T-helper 1 cell treated with Interleukin-12 subunit alpha and Interleukin-12 subunit beta and Interleukin-4 antibody, amounts not matched to agents 30 μg/mL and 1 μg/mL, for 36 hours (primary cell): ENCODE results near the gene PARP6.

Source experiments
- H3K27ac Mint-ChIP-seq: one replicate; pipeline ENCODE4 v1.8.0; 2021; ENCODE audit warnings: mild to moderate bottlenecking, mixed read lengths
- H3K27me3 Mint-ChIP-seq: one replicate; pipeline ENCODE4 v1.8.0; 2021; ENCODE audit warnings: low read depth, mixed read lengths
- H3K36me3 Mint-ChIP-seq: one replicate; pipeline ENCODE4 v1.8.0; 2021; ENCODE audit warnings: low read depth, mixed read lengths
- H3K4me1 Mint-ChIP-seq: one replicate; pipeline ENCODE4 v1.8.0; 2021; ENCODE audit warnings: low read depth, mixed read lengths
- H3K4me3 Mint-ChIP-seq: one replicate; pipeline ENCODE4 v1.8.0; 2021; ENCODE audit warnings: mild to moderate bottlenecking, moderate library complexity, mixed read lengths
- H3K9me3 Mint-ChIP-seq: one replicate; pipeline ENCODE4 v1.8.0; 2021; ENCODE audit warnings: mixed read lengths

PARP6 gene

GRCh38 chr15:72229947-72230196, 42.5 kb downstream of the PARP6 start:
- Mint-ChIP-seq H3K27ac (peak overlapping the region; percentile 99), H3K9me3 (no peaks in the 10 kb centered on the region), H3K27me3 (no peaks in the 10 kb centered on the region), H3K4me1 (peaks cover 49% of the 10 kb centered on the region), H3K4me3 (peak overlapping the region; percentile 99), H3K36me3 (peaks cover 32% of the 10 kb centered on the region)

- H3K4me1 Mint-ChIP-seq = peaks cover 46% of the 10 kb centered on the region
- H3K9me3 Mint-ChIP-seq = no peaks in the 10 kb centered on the region
- H3K36me3 Mint-ChIP-seq = peaks cover 33% of the 10 kb centered on the region
- peak overlapping the region; percentile 99 for H3K27ac Mint-ChIP-seq
- no peaks in the 10 kb centered on the region for H3K27me3 Mint-ChIP-seq
- peak overlapping the region; percentile 99 for H3K4me3 Mint-ChIP-seq
Measured at GRCh38 chr15:72229076-72229946, 43.0 kb downstream of the PARP6 start.

- Mint-ChIP-seq H3K36me3 (peaks cover 45% of the 10 kb centered on the region), H3K27me3 (no peaks in the 10 kb centered on the region)
Measured at GRCh38 chr15:72227720-72228119, 44.6 kb downstream of the PARP6 start.

DNA sequence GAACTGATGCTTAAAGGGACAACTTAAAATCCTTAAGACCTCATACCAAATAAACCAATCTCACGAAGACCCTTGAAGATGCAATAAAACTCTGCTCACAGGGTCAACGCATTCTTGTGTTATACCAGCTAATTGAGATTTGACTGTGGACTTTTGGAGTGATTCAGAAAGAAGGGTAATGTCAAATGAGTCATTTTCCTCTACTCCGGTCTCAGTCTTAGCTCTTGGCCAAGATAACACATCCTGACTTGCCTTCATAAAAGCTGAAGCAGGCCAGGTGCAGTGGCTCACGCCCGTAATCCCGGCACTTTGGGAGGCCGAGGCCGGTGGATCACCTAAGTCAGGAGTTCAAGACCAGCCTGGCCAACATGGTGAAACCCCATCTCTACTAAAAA, 45.2 kb downstream of the PARP6 start:
- H3K4me3 Mint-ChIP-seq = peak overlapping the region; percentile 69
- no peaks in the 10 kb centered on the region for H3K9me3 Mint-ChIP-seq
- H3K36me3 Mint-ChIP-seq = peaks cover 51% of the 10 kb centered on the region
- H3K4me1 Mint-ChIP-seq = peaks cover 58% of the 10 kb centered on the region
- H3K27me3 Mint-ChIP-seq = no peaks in the 10 kb centered on the region
- peak overlapping the region; percentile 99 for H3K27ac Mint-ChIP-seq

More at GRCh38 chr15:72227720-72228119, 44.6 kb downstream of the PARP6 start:
- peak overlapping the region; percentile 99 for H3K27ac Mint-ChIP-seq
- no peaks in the 10 kb centered on the region for H3K9me3 Mint-ChIP-seq
- peak overlapping the region; percentile 99 for H3K4me3 Mint-ChIP-seq
- H3K4me1 Mint-ChIP-seq = peaks cover 57% of the 10 kb centered on the region

- peaks cover 73% of the 10 kb centered on the region for H3K4me1 Mint-ChIP-seq
- peaks cover 63% of the 10 kb centered on the region for H3K36me3 Mint-ChIP-seq
- peak overlapping the region; percentile 18 for H3K4me3 Mint-ChIP-seq
- H3K9me3 Mint-ChIP-seq = no peaks in the 10 kb centered on the region
- H3K27me3 Mint-ChIP-seq = no peaks in the 10 kb centered on the region
- H3K27ac Mint-ChIP-seq = peak overlapping the region; percentile 57
Measured at GRCh38 chr15:72223278-72223677, 49.1 kb downstream of the PARP6 start.

GRCh38 chr15:72222393-72222792, 50.0 kb downstream of the PARP6 start:
- Mint-ChIP-seq H3K36me3 (peaks cover 68% of the 10 kb centered on the region), H3K4me1 (peaks cover 70% of the 10 kb centered on the region), H3K9me3 (no peaks in the 10 kb centered on the region), H3K27ac (peak overlapping the region; percentile 62), H3K27me3 (no peaks in the 10 kb centered on the region), H3K4me3 (no peak overlapping the region)

DNA sequence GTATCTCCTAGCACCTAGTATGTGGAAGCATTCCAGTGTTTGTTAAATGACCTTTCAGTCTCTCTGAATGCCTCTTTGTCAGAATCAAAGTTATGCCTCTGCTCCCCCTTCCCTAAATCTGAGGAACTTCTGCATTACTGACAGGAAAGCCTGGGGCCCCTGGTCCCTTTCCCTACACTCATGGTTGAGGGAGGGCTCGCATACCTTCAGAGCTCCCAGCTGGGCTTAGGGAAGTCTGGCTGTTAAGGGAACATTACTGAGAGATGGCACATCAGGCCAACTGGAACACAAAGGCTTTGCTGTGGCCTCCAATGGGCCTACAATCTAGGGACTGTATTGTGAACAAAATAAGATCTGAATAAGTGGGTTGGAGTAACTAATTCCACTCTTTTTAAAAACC, 51.7 kb downstream of the PARP6 start:
- H3K4me3 Mint-ChIP-seq = no peak overlapping the region
- H3K36me3 Mint-ChIP-seq = peaks cover 68% of the 10 kb centered on the region
- peaks cover 56% of the 10 kb centered on the region for H3K4me1 Mint-ChIP-seq
- peak overlapping the region; percentile 18 for H3K27ac Mint-ChIP-seq
- no peaks in the 10 kb centered on the region for H3K27me3 Mint-ChIP-seq
- H3K9me3 Mint-ChIP-seq = no peaks in the 10 kb centered on the region

- no peaks in the 10 kb centered on the region for H3K27me3 Mint-ChIP-seq
- H3K36me3 Mint-ChIP-seq = peaks cover 57% of the 10 kb centered on the region
- H3K27ac Mint-ChIP-seq = no peak overlapping the region
- H3K9me3 Mint-ChIP-seq = no peaks in the 10 kb centered on the region
- H3K4me1 Mint-ChIP-seq = peaks cover 33% of the 10 kb centered on the region
- H3K4me3 Mint-ChIP-seq = no peak overlapping the region
Measured at GRCh38 chr15:72217216-72217615, 55.1 kb downstream of the PARP6 start.

- Mint-ChIP-seq H3K4me3 (no peak overlapping the region), H3K4me1 (peaks cover 24% of the 10 kb centered on the region), H3K27me3 (no peaks in the 10 kb centered on the region), H3K9me3 (no peaks in the 10 kb centered on the region), H3K36me3 (peaks cover 63% of the 10 kb centered on the region), H3K27ac (no peak overlapping the region)
Measured at GRCh38 chr15:72216079-72216478, 56.3 kb downstream of the PARP6 start.

DNA sequence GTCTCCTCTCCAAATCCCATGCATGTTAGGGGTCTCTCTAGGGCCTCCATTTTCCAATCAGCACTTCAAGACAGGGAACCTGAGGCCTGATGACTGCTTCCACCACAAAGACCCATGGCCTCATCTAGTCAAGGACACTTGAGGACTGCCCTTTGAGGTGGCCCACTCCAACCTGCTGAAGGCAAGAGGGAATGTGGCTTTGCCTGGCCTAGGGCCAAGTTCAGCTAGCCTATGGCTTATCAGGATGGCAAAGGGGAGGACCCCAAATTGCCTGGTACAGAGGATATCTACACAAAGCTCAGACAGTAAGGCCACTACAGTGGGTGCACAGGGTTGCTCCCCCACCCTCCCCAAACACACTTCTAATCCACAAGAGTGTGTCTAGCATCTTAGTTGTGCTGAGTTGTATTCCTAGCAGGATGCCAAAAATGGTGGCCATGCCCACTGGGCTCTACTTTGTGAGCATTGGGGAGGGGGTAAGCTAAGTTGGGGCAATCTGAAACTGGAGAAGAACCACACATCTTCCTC, 64.7 kb downstream of the PARP6 start:
- Mint-ChIP-seq H3K27ac (no peak overlapping the region), H3K4me1 (peaks cover 29% of the 10 kb centered on the region), H3K4me3 (no peak overlapping the region), H3K27me3 (no peaks in the 10 kb centered on the region), H3K9me3 (no peaks in the 10 kb centered on the region), H3K36me3 (peaks cover 82% of the 10 kb centered on the region)

- Mint-ChIP-seq H3K27me3 (no peaks in the 10 kb centered on the region), H3K4me3 (no peak overlapping the region), H3K9me3 (no peaks in the 10 kb centered on the region), H3K27ac (no peak overlapping the region), H3K36me3 (peaks cover 83% of the 10 kb centered on the region), H3K4me1 (peaks cover 29% of the 10 kb centered on the region)
Measured at GRCh38 chr15:72206677-72207000, 65.7 kb downstream of the PARP6 start.

GRCh38 chr15:72205896-72206676, 66.3 kb downstream of the PARP6 start:
- Mint-ChIP-seq H3K4me1 (peaks cover 29% of the 10 kb centered on the region), H3K9me3 (no peaks in the 10 kb centered on the region), H3K27me3 (no peaks in the 10 kb centered on the region), H3K27ac (no peak overlapping the region), H3K4me3 (no peak overlapping the region), H3K36me3 (peaks cover 83% of the 10 kb centered on the region)

- Mint-ChIP-seq H3K27ac (peak overlapping the region; percentile 9), H3K36me3 (peaks cover 85% of the 10 kb centered on the region), H3K4me1 (peaks cover 30% of the 10 kb centered on the region), H3K9me3 (no peaks in the 10 kb centered on the region), H3K27me3 (no peaks in the 10 kb centered on the region), H3K4me3 (no peak overlapping the region)
Measured at GRCh38 chr15:72205273-72205672, 67.1 kb downstream of the PARP6 start.

GRCh38 chr15:72203507-72203837, 68.9 kb downstream of the PARP6 start:
- H3K4me3 Mint-ChIP-seq = no peak overlapping the region
- H3K27me3 Mint-ChIP-seq = peaks cover under 1% of the 10 kb centered on the region
- H3K9me3 Mint-ChIP-seq = no peaks in the 10 kb centered on the region
- peaks cover 30% of the 10 kb centered on the region for H3K4me1 Mint-ChIP-seq
- H3K27ac Mint-ChIP-seq = no peak overlapping the region
- peaks cover 90% of the 10 kb centered on the region for H3K36me3 Mint-ChIP-seq
